Fibroblast of skin of scalp (primary cell): ENCODE measurements around the gene PLG. TPM values are rescaled to one million over a fixed set of nuclear protein-coding genes. Genes with fewer than 3 reads are reported as not detected.
"Not testable (repeated sequence)": the region's sequence is repeated elsewhere in the genome, so short reads cannot be mapped to it uniquely, and the experiment has no call there.

Experiments
- DNase-seq: peaks from one replicate; pipeline ENCODE4 v3.0.0-alpha.2; 2013
- polyA plus RNA-seq, 2 experiments: library from polyadenylated mRNA; unstranded; fragments of 120-200 nt; gene quantifications; one replicate each; pipeline ENCODE4 v1.2.1, GENCODE V29; 2013; ENCODE audit not compliant: insufficient read length in 2 of 2

The PLG gene
- 0.14 TPM for polyA plus RNA-seq (2013, experiment 1 of 2; ENCODE audit: insufficient read length)
- polyA plus RNA-seq (2013, experiment 2 of 2; ENCODE audit: insufficient read length): 0.64 TPM

- not testable (repeated sequence) for DNase-seq
These were observed at the start of gene PLG for GRCh38 chr6:160701918-160702680. Gene PLG (plus strand): TSS chr6:160702244. CDS start chr6:160702305, 61 bp downstream.

- DNase-seq: no peak
These were observed 42.5 kb upstream of the PLG start for GRCh38 chr6:160659562-160659961.

GRCh38 chr6:160661216-160661615 is 40.8 kb upstream of the PLG start:
- no peak for DNase-seq

- no peak for DNase-seq
These were observed 39.6 kb upstream of the PLG start for GRCh38 chr6:160662429-160662828.

- no peak for DNase-seq
These were observed 39.2 kb upstream of the PLG start for GRCh38 chr6:160662842-160663241.

- not testable (repeated sequence) for DNase-seq
These were observed 37.8 kb upstream of the PLG start, which contains the start of gene LPA for GRCh38 chr6:160664198-160664597. Gene LPA (minus strand): TSS chr6:160664275. CDS start chr6:160664214, 61 bp downstream.

- no peak for DNase-seq
These were observed 34.2 kb upstream of the PLG start for GRCh38 chr6:160667639-160668481.

- DNase-seq: no peak
These were observed 33.5 kb upstream of the PLG start for GRCh38 chr6:160668589-160668988.

- DNase-seq: not testable (repeated sequence)
These were observed 25.6 kb upstream of the PLG start for GRCh38 chr6:160676418-160676817.

GRCh38 chr6:160678230-160678629 is 23.8 kb upstream of the PLG start:
- no peak for DNase-seq

GRCh38 chr6:160678744-160679401 is 23.2 kb upstream of the PLG start:
- DNase-seq: no peak

GRCh38 chr6:160679402-160679769 is 22.7 kb upstream of the PLG start:
- DNase-seq: no peak

GRCh38 chr6:160685101-160685761 is 16.8 kb upstream of the PLG start:
- DNase-seq: not testable (repeated sequence)

- no peak for DNase-seq
These were observed 16.1 kb upstream of the PLG start for GRCh38 chr6:160685762-160686450.

GRCh38 chr6:160690458-160690857 is 11.6 kb upstream of the PLG start:
- DNase-seq: no peak

GRCh38 chr6:160691617-160692016 is 10.4 kb upstream of the PLG start:
- DNase-seq: no peak

- DNase-seq: no peak
These were observed 9.6 kb upstream of the PLG start for GRCh38 chr6:160692369-160692959.

- peak; percentile 29 for DNase-seq
These were observed 7.0 kb upstream of the PLG start for GRCh38 chr6:160695025-160695424.

GRCh38 chr6:160695622-160696021 is 6.4 kb upstream of the PLG start:
- not testable (repeated sequence) for DNase-seq

- DNase-seq: not testable (repeated sequence)
These were observed 5.2 kb upstream of the PLG start for GRCh38 chr6:160696884-160697283.

GRCh38 chr6:160697826-160698225 is 4.2 kb upstream of the PLG start:
- no peak for DNase-seq
